NOMO-1 treated with DMSO at 0.1 percent for 48 hours (cell line): Measurements from ENCODE around the gene TMEM214.

ENCODE experiments used
- DNase-seq: peaks from one replicate; lab custom pipeline; 2025; ENCODE audit not compliant: unreplicated experiment; lab: John Stamatoyannopoulos, UW

The TMEM214 gene

DNA sequence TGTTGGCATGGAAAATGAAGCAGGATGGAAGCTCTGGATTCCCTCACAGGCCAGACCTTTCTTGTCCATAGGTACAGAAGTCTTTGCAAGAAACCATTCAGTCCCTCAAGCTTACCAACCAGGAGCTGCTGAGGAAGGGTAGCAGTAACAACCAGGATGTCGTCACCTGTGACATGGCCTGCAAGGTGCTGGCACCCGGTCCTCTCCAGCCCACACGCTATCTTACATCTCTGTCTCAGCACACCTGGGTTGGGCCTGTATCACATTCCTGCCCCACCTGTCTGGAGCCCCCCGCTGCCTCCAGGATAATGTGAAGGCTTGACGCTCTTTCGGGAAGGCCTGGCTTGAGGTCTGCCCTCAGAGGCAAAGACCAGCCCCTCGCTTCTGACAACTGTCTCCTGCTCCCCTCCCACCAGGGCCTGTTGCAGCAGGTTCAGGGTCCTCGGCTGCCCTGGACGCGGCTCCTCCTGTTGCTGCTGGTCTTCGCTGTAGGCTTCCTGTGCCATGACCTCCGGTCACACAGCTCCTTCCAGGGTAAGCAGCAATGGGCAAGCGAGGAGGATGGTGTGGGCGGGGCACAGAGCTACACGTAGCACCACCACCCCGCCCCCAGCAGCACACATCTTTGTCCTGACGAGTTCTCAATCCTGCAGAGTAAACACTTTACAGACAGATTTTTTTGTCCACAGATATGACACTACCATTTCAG lies 6.0 kb downstream of the TMEM214 start:
- no peak for DNase-seq

DNA sequence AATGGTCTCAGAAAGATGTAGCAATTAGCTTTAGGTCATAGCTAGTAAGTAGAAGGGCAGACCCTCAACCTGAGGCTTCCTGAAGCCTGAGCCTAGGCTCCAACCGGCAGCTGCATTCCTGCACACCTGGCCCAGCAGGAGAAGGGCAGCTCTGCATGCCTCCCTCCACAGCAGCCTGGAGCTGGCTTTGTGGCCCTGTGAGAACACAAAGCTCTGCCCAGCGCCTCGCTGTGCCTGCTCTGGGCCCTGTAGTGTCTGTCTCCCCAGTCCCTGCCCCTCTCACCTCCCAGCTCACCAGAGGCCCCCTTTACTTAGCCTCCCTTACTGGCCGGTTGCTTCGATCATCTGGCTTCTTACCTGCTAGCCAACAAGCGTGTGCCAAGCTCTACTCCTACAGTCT lies 6.7 kb downstream of the TMEM214 start:
- no peak for DNase-seq

DNA sequence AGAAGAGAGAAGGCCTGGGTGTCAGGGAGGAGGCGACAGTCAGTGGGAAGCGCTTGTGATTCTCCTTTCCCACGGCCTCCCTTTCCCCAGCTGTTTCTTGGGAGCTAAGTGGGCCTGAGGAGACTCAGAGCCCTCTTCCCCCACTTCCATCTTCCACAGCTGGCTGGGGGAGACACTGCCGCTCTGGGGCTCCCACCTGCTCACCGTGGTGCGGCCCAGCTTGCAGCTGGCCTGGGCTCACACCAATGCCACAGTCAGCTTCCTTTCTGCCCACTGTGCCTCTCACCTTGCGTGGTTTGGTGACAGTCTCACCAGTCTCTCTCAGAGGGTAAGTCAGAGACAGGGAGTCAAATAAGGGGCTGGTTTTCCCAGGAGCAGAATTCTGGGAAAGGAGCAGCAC lies 7.1 kb downstream of the TMEM214 start:
- DNase-seq: no peak

DNA sequence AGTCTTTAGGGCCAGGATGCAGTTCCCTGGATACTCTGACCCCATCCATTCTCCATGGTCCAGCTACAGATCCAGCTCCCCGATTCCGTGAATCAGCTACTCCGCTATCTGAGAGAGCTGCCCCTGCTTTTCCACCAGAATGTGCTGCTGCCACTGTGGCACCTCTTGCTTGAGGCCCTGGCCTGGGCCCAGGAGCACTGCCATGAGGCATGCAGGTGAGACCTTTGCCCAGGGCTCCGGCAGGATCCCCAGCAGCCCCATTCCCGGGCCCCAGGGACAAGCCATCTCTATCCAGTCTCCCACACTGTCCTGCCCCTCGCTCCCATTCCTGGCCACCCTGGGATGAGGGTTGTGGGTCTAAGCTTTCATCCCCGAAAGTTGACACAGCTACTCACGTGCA lies 7.5 kb downstream of the TMEM214 start:
- no peak for DNase-seq

DNA sequence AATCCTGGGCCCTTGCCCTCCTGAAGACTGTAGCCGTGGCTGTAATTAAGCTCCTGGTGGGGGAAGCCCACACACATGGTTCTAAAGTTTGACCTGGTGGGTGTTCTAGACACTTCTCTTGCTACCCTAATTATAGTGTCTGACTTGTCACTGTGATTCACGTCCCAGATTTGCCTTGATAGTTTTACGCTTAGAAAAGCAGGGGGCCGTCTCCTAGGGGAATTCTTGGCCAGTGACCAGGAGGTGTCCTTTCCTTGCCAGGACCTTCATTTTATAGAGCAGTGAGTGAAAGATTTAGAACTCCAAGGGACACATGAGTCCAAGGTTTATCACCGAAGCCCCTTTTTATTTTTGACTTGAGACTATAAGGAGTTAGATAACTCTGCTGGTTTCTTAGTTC lies 9.0 kb downstream of the TMEM214 start:
- DNase-seq: no peak

DNA sequence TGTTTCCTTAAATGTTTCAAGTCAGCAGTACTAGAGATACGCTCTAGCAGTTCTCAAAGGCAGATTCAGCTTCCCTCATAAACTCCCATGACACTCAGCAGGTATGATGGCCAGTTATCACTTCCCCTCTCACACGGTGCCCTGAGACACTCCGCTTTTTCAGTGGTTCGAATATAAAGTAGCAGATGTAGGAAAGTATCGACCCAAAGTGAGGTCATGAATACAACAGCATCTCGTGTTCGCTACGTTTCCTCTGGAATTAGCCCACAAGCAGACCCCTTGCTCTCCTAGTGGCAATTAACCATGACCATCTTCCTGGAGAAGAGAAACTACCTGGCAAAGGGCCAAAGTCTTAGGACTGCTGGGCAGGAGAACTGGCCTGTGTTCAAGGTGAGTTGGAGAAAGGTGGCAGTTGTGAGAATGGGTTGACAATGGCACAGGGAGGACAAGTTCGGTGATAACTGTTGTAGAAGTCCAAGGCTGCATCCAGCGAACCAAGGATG lies 9.4 kb downstream of the TMEM214 start:
- DNase-seq: no peak

DNA sequence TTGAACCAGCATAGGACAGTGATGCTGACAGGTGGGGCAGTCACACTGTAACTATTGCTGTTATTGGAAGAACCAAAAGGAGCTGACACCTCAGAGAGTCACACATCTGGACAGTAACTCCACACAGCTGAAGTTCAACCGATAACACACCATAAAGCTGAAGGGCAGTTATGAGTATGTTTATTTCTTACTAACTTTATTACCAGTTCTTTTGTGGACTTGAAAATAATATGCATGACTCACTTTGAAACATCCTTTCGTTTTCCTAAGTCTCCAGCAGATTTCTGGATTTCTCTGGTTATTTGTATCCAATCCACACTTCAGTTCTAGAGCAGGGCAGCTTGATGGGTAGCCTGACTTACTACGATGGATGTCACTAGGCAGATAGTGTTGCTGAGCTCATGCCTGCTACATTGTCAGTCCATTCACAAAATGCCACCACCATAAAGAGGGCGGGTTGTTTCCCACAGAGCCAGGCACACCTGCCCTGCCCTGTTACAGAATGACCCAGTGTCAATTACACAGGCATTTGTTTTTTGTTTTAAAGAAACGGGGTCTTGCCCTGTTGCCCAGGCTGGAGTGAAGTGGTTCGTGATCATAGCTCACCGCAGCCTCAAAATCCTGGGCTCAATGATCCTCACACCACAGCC lies 10.3 kb downstream of the TMEM214 start:
- DNase-seq: no peak

DNA sequence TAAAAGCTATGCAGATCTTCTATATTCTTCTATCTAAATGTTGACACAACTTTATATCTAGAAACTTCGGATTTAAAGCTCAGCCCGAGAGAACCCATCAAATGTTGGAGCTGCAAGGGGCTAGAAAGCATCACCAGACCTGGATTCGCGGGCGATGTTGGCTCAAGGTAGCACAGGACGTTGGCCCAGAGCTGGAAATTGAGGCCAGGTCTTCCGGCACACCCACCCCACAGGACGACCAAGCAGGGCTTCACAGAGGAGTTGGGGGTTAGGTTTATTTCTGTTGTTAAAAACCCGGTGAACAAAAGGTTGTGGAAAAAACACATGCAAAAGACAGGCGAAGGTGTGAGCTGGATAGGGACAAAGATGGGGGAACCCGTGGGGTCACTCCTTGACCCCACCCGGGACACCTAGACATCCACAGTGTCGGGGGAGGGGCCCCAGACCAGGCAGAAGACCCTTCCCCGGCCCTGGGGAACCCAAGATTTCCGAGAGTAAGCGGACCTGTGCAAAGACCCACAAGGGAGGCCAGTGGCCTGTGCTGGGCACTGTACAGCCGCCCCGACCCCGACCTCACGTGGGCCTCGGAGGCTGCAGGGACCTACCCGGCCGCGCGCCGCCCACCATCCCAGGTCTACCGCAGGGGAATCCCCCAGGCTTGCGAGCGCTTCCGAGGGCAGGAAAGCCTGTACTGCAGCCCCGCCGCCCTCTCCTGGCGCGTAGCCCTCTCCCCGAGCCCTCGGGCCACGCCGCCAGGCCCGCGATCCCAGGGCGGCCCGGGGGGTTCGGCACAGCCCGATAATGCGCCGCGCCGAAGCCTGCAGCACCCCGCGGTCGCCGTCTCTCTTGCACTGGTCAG lies 16.9 kb downstream of the TMEM214 start:
- no peak for DNase-seq

DNA sequence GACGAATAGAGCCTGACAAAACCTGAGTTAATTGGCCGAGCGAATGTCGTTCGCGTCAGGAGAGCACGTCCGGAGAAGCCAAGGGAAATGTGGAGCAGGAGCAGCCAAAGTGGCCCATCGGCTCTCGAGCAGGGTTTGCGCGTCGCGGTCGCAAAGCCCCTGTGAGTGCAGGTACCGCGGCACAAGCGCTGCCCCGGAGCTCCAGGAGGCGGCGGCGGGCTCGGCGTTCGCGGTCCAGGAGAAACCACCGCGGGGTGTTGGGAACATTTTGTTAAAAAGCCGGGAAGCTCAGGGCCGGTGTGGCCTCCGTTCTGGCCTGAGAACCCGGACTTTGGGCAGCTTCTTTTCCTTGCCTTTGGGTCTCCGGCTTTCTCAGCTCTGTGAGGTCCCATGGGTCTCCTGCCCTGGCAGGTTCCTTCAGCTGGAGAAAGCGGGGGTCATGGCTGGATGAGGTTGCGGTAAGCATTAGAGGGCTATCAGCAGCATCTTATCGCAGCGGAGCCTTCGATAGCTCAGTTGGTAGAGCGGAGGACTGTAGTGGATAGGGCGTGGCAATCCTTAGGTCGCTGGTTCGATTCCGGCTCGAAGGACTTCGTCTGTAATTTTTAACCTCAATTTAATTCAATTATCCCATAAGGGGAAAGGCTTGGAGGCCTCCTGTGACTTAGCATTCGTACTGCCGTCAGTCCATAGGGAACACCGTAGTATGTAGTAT lies 17.7 kb downstream of the TMEM214 start:
- peak; percentile 95 for DNase-seq

DNA sequence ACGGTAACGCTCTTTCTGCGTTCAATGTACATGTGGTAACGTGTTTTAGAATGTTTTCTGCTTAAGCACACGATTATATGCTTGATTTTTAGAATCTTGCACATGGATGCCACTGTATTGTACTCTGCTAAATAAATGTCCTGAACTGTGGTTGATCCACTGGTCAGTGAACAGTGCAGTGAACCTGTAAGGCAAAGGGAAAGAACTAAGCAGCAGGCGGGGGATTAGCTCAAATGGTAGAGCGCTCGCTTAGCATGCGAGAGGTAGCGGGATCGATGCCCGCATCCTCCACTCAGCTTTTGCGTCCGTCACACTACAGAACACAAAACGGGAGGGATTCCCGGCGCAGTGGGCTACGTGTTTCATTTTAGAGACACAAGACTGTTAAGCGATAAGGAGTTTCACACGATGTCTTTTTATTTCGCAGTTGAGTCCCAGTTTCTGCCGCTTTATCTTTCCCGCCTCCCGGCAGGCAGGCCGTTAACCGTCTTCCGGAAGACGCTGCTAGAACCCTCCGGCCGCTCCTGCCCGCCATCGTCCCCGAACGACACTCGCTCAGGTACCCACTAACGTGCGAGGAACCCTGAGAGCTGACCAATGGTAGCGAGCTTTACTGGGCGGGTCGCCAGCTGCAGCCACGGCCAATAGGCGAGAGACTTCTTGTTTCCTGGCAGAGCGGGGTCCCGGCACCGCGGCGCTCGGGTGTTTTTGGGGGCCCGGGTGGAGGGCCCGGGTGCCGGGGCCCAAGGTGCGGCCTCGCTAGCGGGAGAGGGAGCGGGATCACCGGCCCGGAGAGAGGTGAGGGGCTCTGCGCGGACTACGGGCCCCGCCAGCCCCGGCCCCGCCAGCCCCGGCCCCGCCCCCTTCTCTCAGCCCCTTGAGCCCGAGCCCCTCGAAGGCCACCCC lies 18.5 kb downstream of the TMEM214 start, which contains the start of gene AGBL5:
Gene AGBL5 (plus strand): TSS at position 673 of the 906 bp plus-strand sequence. CDS start 1,291 bp downstream, outside the sequence.
- DNase-seq: peak; percentile 92

DNA sequence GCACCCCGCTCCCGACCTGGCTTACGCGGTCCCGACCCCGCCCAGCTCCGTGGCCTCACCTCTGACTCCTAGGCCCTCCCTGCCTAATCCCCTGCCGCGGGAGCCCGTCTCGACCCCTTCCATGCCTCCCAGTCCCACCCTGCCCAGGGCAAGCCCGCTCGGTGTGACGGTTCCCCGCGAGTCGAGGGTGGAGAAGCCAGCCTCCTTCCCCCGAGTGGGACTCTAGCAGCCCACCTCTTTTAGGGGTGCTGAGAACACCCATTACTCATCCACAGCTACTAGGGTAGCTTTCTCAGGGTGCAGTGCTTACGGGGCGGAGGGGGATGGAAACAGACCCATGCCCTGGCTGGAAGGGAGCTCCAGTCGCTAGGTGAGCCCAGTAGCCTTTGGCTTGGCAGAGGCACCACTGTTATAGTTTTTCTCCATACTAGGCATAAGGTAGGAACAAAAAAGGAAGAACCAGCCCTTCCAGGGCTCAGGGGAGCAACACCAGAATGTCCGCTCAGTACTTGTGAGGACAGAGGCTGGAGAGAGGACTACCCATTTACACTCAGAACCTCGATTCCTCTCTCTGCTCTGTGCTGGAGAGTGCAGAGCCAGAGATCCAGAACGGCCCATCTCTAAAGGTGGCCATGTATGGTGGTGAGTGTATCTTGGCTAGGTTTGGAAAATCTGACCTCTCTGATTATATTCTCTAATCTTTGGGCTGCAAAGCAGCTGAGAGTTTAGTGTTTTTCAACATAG lies 19.3 kb downstream of the TMEM214 start:
- DNase-seq: no peak

DNA sequence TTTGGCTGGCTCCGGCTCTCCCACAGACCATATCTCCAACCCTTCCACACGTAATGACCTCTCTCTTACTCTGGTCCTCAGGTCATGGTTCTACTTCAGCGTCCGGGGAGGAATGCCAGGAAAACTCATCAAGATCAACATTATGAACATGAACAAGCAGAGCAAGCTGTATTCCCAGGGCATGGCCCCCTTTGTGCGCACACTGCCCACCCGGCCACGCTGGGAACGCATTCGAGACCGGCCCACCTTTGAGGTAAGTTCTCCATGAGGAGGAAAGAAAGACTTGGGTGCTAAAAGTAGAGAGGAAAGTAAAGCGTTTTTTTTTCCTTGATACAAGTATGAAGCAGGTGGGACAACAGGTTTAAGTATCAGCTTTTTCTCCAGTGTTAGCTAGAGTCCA lies 20.6 kb downstream of the TMEM214 start:
- no peak for DNase-seq

DNA sequence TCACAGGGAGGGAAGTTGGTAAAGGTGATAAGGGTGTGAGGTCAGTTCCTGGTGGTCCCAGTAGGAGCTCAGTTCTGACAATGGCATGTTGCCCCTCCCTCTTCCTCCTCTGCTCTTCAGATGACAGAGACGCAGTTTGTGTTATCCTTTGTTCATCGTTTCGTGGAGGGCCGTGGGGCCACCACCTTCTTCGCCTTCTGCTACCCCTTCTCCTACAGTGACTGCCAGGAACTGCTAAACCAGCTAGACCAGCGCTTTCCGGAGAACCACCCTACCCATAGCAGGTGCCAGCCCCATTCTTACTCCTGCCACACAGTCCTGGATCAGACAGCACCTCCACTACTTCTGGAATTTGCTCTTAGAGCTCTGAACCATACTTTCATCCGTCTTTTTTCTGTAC lies 21.0 kb downstream of the TMEM214 start:
- no peak for DNase-seq

DNA sequence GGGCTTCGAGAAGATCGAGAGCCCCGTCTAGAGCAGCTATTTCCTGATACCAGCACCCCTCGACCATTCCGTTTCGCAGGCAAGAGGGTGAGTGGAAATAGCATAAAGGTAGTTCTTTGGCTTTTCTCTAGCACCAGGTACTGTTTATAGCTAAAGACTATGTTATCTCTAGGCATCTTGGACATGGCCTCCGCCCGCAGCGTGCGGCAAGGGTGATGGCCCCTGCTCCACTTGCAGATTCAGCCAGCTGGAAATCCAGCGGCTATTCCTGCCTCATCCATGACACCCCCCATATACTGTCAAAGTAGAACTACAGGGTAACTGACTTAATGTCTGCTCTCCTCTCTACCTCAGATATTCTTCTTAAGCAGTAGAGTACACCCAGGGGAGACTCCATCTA lies 22.0 kb downstream of the TMEM214 start:
- no peak for DNase-seq

DNA sequence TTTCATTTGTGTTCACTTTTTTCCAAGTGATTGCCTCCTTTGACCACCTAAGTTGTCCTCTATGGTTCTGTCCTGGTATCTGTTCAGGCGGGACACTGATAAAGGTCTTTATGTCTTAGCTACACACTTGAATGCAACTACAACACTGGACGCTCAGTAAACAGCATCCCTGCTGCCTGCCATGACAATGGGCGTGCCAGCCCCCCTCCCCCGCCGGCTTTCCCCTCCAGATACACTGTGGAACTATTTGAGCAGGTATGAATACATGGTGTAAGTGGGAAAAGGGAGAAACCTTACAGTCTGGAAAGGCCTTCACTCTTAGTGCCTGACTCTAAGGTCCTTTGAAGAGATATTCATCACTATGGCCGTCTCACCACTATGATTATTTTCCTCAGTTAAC lies 24.4 kb downstream of the TMEM214 start:
- no peak for DNase-seq

DNA sequence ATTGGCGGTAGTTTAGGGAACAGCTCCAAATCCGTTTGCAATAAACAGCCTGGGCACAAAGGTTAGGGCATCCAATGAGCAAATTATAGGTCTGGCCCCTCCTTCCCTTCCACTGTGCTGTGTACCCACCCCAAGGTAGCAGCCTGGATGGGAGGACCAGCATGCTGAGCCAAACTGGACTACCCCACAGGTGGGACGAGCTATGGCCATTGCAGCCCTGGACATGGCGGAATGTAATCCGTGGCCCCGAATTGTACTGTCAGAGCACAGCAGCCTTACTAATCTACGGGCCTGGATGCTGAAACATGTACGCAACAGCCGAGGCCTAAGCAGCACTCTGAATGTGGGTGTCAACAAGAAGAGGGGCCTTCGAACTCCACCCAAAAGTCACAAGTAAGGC lies 25.4 kb downstream of the TMEM214 start:
- no peak for DNase-seq

DNA sequence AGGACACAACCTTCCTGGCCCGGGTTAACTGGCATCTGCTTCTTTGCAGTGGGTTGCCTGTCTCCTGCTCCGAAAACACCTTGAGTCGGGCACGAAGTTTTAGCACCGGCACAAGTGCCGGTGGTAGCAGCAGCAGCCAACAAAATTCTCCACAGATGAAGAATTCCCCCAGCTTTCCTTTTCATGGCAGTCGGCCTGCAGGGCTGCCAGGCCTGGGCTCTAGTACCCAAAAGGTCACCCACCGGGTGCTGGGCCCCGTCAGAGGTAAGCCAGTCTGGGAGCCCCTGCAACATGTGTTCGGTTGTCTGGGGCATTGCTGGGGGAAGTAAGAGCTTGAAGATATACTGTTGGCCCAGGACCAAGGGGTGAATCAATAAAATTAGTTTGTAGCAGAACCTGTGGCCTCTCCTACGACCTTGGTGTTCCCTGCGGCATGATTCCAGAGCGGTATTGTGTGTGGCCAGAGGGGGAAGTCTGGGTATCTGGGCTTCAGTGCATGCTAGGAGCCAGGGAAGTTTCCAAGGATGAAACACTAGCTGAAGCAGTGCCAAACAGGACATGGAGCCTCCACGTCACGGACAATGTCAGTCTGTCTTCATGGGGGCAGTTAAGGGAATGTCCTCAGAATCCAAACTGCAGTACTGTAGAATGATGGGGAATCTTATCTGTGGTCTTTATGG lies 26.5 kb downstream of the TMEM214 start:
- DNase-seq: no peak

DNA sequence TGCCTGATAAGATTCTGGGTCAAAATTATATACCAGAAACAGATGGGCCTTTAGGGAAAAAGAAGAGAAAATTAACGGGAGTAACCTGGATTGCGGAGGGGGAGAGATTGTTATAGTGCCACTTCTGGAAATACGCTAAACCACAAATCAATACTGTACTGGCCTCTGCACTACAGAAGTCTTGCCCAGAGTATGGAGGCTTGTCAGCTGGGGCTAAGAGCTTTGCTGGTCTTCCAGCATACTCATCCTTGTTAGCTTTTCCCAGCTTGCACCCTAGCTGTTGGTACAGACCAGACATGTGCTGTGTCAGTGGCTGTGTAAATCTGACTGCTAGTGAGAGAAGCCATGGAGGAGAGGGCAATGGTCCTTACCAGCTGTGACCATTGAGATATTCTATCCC lies 27.6 kb downstream of the TMEM214 start:
- no peak for DNase-seq

DNA sequence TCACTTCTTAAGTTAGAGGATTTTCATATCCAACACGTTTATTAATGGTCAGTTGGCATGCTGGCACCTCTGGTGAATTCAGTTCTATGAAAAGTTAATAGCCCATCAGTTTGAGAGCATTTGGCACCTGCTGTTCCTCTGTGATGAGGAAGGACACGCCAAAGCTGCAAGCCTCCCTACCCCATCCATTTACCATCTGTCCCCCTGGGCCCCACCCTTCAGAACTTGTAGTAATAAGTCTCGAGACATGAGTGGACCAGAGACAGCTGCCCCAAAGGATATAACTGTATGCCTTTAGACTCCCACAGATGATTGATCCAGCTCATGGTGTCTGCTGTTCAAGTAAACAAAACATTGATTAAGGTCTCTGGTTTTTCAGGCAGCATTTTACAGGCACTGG lies 32.4 kb downstream of the TMEM214 start:
- DNase-seq: no peak
